Adrenal gland (tissue), 5 donors: ENCODE data around the gene CNTN4.

Experiments
- POLR2A ChIP-seq, 2 donors: fragments of 450-650 bp; IDR thresholded peaks; one replicate each; pipeline ENCODE4 v1.6.1; 2017; ENCODE audit warnings: antibody characterized with exemption in 2 of 2, mild to moderate bottlenecking in 2 of 2, moderate library complexity in 1 of 2
- TF ChIP-seq, protein P1 (sequence below), 6 experiments: fragments of 450-650 bp in 4 of 6; fragments of 200-600 bp in 2 of 6; sonication (generic) in 1 of 6; IDR thresholded peaks; 1 replicate in 5 of 6; 2 replicates in 1 of 6; pipeline versions ENCODE4 v1.5.1 to v1.8.0; 2016 to 2021; ENCODE audit warnings: antibody characterized with exemption in 6 of 6, mild to moderate bottlenecking in 2 of 6, moderate library complexity in 1 of 6
- donor health status: DM: no; HTN: no; CAD: no.

DNA sequence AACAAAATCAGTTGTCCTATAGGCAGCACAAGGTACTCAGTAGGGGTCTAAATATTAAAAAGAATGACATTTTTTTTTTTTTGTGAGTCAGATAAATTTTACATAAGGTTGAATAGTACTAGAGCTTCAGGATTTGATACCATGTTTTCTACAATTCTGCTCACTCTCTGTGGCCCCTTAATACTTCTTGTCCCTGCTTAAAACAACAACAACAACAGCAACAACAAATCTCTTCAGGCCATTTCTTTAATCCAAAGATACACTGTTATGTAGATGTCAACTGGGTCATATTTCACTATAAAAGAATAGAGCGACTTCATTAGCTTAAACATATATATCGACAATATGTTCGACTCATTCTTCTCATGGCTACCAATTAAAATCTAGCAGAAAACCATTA, 1008.5 kb downstream of the CNTN4 start:
- TF ChIP-seq, protein P1, sequence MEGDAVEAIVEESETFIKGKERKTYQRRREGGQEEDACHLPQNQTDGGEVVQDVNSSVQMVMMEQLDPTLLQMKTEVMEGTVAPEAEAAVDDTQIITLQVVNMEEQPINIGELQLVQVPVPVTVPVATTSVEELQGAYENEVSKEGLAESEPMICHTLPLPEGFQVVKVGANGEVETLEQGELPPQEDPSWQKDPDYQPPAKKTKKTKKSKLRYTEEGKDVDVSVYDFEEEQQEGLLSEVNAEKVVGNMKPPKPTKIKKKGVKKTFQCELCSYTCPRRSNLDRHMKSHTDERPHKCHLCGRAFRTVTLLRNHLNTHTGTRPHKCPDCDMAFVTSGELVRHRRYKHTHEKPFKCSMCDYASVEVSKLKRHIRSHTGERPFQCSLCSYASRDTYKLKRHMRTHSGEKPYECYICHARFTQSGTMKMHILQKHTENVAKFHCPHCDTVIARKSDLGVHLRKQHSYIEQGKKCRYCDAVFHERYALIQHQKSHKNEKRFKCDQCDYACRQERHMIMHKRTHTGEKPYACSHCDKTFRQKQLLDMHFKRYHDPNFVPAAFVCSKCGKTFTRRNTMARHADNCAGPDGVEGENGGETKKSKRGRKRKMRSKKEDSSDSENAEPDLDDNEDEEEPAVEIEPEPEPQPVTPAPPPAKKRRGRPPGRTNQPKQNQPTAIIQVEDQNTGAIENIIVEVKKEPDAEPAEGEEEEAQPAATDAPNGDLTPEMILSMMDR (IDR thresholded peaks at IDR 0.05) = no peak
- no peak for TF ChIP-seq POLR2A (IDR thresholded peaks at IDR 0.05)
